Right lobe of liver (tissue), 4 donors: Measurements from ENCODE around the gene PSMD14.

Source experiments
- CTCF ChIP-seq, 4 donors: fragments of 200-600 bp in 3 of 4; fragments of 450-650 bp in 1 of 4; IDR thresholded peaks; one replicate each; pipeline versions ENCODE4 v1.5.1 to v1.8.0; 2016 to 2022; ENCODE audit warnings: antibody characterized with exemption in 4 of 4, mild to moderate bottlenecking in 2 of 4
- POLR2A ChIP-seq: fragments of 450-650 bp; IDR thresholded peaks from one replicate; pipeline ENCODE4 v1.6.1; 2017; ENCODE audit warnings: antibody characterized with exemption, mild to moderate bottlenecking
- donor health status: DM: no; HTN: no; CAD: no.
- donor health status: DM: no; HTN: no; CAD: no.
- donor health status: DM: no; HTN: yes; CAD: no.

GRCh38 chr2:161418715-161419637 is 110.8 kb downstream of the PSMD14 start:
- TF ChIP-seq CTCF (IDR thresholded peaks at IDR 0.05) = no peak
- no peak for TF ChIP-seq POLR2A
